ENCODE results near the gene PSMD5.

PSMD5 gene

GRCh38 chr9:120833325-120833724, 9.4 kb downstream of the PSMD5 start:
- peaks cover 8% of the 10 kb centered on the region; the same call in 1 of the 2 replicates for H3K79me2 ChIP-seq (ENCODE audit: insufficient read depth, low read length)

DNA sequence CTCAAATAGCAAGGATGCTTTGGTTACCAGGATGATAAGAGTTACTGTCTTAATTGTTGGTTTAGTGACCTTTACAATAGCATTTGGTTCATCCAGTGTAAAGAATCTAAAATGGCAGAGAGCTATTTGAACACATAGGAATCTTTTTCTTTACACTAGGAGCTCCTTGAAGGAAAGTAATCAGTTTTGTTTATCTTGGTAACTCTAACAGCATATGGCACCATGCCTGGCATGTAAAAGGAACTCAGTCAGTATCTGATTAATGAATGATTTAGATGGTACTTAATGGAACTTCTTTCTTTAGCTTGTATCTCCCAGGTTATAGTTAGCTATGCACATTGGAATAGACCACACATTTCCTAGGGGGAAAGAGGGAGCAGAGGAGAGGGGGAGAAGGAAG, 9.9 kb downstream of the PSMD5 start:
- peaks cover 3% of the 10 kb centered on the region; the same call in 1 of the 2 replicates for H3K79me2 ChIP-seq (ENCODE audit: insufficient read depth, low read length)

More at GRCh38 chr9:120833325-120833724, 9.4 kb downstream of the PSMD5 start:
- Histone ChIP-seq H3K9me3 (ENCODE audit: insufficient read depth, low read depth, low read length) (no peaks in the 10 kb centered on the region), H3K27me3 (ENCODE audit: insufficient read depth, low read length, poor library complexity, severe bottlenecking) (no peaks in the 10 kb centered on the region), H3K4me2 (ENCODE audit: low read depth, low read length, poor library complexity, severe bottlenecking) (no peak overlapping the region), H3K4me1 (ENCODE audit: insufficient read depth, low read length, poor library complexity, severe bottlenecking) (no peaks in the 10 kb centered on the region), H3K9me2 (replicated peaks; ENCODE audit: low read depth, low read length) (no peaks in the 10 kb centered on the region), H4K20me1 (ENCODE audit: insufficient read depth, low read length, poor library complexity, severe bottlenecking) (no peaks in the 10 kb centered on the region), H2AFZ (ENCODE audit: low read length) (no peak overlapping the region), H3K36me3 (ENCODE audit: insufficient read depth, low read length) (peaks cover 24% of the 10 kb centered on the region; the same call in 1 of the 2 replicates), H3K4me3 (ENCODE audit: low read length, poor library complexity, severe bottlenecking) (no peak overlapping the region), H3K9ac (ENCODE audit: low read depth, low read length, poor library complexity, severe bottlenecking) (no peak overlapping the region), H3F3A (ENCODE audit: low read depth) (no peaks in the 10 kb centered on the region)
- TF ChIP-seq CTCF (conservative IDR thresholded peaks at IDR 0.05; ENCODE audit: low read length) (no peak), EZH2phosphoT487 (IDR thresholded peaks at IDR 0.05; ENCODE audit: borderline replicate concordance) (no peak)

DNA sequence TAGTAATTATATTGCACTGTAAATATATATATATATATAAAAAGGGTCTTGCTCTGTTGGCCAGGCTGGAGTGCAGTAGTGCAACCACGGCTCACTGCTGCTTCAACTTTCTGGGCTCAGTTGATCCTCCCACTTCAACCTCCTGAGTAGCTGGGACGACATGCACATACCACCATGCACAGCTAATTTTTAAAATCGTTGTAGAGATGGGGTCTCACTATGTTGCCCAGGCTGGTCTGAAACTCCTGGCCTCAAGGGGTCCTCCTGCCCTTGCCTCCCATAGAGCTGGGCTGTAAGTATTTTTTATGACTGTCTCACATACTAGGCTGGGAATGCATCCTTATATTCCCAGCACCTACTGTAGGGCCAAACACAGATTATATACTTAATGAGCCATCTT, 11.9 kb downstream of the PSMD5 start:
- TF ChIP-seq EZH2phosphoT487 (IDR thresholded peaks at IDR 0.05; ENCODE audit: borderline replicate concordance) = no peak
- TF ChIP-seq CTCF (conservative IDR thresholded peaks at IDR 0.05; ENCODE audit: low read length) = no peak
- Histone ChIP-seq H3K4me2 (ENCODE audit: low read depth, low read length, poor library complexity, severe bottlenecking) (no peak overlapping the region), H3K79me2 (ENCODE audit: insufficient read depth, low read length) (no peaks in the 10 kb centered on the region), H3K4me1 (ENCODE audit: insufficient read depth, low read length, poor library complexity, severe bottlenecking) (no peaks in the 10 kb centered on the region), H2AFZ (ENCODE audit: low read length) (no peak overlapping the region), H3K27me3 (ENCODE audit: insufficient read depth, low read length, poor library complexity, severe bottlenecking) (no peaks in the 10 kb centered on the region), H3K4me3 (ENCODE audit: low read length, poor library complexity, severe bottlenecking) (no peak overlapping the region), H3F3A (ENCODE audit: low read depth) (no peaks in the 10 kb centered on the region), H3K9me3 (ENCODE audit: insufficient read depth, low read depth, low read length) (no peaks in the 10 kb centered on the region), H3K9ac (ENCODE audit: low read depth, low read length, poor library complexity, severe bottlenecking) (no peak overlapping the region), H3K9me2 (replicated peaks; ENCODE audit: low read depth, low read length) (no peaks in the 10 kb centered on the region), H4K20me1 (ENCODE audit: insufficient read depth, low read length, poor library complexity, severe bottlenecking) (no peaks in the 10 kb centered on the region), H3K36me3 (ENCODE audit: insufficient read depth, low read length) (peaks cover 24% of the 10 kb centered on the region; the same call in 1 of the 2 replicates)

More for the DNA sequence above, 9.9 kb downstream of the PSMD5 start:
- H3K36me3 ChIP-seq (ENCODE audit: insufficient read depth, low read length) = peaks cover 24% of the 10 kb centered on the region; the same call in 1 of the 2 replicates
- TF ChIP-seq EZH2phosphoT487 (IDR thresholded peaks at IDR 0.05; ENCODE audit: borderline replicate concordance) (no peak), CTCF (conservative IDR thresholded peaks at IDR 0.05; ENCODE audit: low read length) (no peak)
- H2AFZ ChIP-seq (ENCODE audit: low read length) = no peak overlapping the region
- H4K20me1 ChIP-seq (ENCODE audit: insufficient read depth, low read length, poor library complexity, severe bottlenecking) = no peaks in the 10 kb centered on the region
- H3F3A ChIP-seq (ENCODE audit: low read depth) = no peaks in the 10 kb centered on the region
- H3K4me2 ChIP-seq (ENCODE audit: low read depth, low read length, poor library complexity, severe bottlenecking) = no peak overlapping the region
- no peak overlapping the region for H3K4me3 ChIP-seq (ENCODE audit: low read length, poor library complexity, severe bottlenecking)
- H3K27me3 ChIP-seq (ENCODE audit: insufficient read depth, low read length, poor library complexity, severe bottlenecking) = no peaks in the 10 kb centered on the region
- no peaks in the 10 kb centered on the region for H3K9me2 ChIP-seq (replicated peaks; ENCODE audit: low read depth, low read length)
- no peak overlapping the region for H3K9ac ChIP-seq (ENCODE audit: low read depth, low read length, poor library complexity, severe bottlenecking)
- no peaks in the 10 kb centered on the region for H3K9me3 ChIP-seq (ENCODE audit: insufficient read depth, low read depth, low read length)
- no peaks in the 10 kb centered on the region for H3K4me1 ChIP-seq (ENCODE audit: insufficient read depth, low read length, poor library complexity, severe bottlenecking)
